ENCODE results near the gene CITED1.

CITED1 gene

DNA sequence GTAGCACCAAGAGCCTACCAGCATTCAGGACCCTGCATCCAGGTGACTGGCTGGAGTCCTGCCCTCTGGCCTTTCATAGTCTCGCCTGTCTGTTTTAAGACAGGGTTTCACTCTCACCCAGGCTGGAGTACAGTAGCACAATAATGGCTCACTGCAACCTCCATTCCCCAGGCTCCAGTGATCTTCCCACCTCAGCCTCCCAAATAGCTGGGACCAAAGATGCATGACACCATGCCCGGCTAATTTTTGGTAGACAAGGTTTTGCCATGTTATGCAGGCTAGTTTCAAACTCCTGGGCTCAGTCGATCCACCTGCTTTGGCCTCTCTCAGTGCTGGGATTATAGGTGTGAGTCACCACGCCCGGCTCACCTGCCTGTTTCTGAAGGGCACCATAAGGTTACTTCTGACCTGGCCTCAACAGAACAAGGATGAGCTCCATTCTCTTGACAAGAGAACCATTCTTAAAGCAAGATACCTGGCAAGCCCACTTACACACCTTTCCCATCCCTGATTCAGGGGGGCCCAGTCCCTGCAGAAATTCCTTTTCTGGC, 35.3 kb downstream of the CITED1 start:
- DNase-seq (ENCODE audit: low read depth in 3 of 3): no peak

DNA sequence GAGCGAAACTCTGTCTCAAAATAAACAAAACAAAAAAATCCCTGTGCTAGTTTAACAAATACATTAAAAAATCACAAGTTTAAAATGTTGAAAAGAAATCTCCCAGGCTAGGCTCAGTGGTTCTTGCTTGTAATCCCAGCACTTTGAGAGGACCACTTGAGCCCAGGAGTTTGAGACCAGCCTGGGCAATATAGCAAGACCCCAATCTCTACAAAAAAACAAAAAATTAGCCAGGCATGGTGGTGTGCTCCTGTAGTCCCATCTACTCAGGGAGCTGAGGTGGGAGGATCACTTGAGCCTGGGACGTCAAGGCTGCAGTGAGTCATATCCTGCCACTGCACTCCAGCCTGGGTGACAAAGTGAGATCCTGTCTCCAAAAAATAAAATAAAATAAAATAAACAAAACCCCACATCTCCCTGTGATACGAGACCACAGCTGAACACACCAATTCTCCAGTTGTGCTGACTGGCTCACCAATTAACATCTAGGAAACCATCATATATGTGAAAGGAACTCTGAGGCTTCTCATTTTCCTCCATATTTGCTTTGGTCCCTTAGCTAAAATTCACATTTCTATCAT, 36.0 kb downstream of the CITED1 start:
- DNase-seq (ENCODE audit: low read depth in 3 of 3): peak in 1 of 3 experiments; percentile 29

DNA sequence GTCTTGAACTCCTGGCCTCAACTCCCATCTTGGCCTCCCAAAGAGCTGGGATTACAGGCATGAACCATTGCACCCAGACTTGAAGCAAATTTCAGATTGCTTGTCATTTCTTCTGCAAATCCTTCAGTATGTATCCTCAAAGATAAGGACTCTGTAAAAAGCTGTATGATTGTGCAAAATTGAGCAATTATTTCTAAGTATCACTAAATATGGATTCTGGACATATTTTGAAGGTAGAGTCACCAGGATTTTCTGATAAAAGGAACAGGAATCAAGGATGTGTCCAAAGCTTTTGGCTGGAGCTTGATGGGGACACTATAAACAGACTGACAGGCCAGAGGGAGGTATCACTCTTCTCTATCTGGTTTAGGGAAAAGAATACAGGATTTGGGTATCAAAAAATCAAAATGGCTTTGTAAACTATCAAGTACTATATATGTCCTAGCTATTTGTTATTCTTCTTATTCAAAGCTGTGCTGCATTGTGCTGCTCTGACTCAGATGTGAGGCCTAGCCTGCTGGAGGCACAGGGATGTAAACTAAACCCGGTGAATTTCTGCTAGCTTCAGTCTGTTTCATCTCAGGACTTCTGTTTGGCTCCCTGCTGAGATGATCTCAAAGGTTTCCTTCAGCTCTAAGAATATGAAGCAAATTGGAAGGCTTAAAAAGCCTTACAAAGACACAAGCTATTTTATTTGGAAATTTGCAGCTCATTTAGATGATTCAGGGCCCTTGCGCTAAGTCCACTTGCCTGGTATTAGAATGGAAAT, 36.9 kb downstream of the CITED1 start:
- no peak for DNase-seq (ENCODE audit: low read depth in 3 of 3)

DNA sequence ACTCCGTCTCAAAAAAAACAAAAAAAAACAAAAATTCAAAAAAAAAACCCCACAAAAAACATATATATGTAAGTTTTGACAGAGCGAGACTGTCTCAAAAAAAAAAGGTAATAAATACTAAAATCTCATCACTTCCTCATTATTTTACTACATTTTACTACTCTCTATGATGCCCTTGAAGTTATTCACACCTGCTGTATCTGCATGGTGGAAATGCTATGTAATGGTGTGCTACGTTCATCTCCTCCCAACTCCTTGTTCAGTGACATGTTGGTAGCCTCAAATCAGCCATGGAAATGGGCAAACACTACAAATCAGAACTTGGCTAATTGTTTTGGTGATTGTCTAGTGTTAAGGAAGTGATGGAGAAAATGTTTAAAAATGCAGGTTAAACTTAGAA, 40.5 kb downstream of the CITED1 start:
- DNase-seq (ENCODE audit: low read depth in 3 of 3): no peak

DNA sequence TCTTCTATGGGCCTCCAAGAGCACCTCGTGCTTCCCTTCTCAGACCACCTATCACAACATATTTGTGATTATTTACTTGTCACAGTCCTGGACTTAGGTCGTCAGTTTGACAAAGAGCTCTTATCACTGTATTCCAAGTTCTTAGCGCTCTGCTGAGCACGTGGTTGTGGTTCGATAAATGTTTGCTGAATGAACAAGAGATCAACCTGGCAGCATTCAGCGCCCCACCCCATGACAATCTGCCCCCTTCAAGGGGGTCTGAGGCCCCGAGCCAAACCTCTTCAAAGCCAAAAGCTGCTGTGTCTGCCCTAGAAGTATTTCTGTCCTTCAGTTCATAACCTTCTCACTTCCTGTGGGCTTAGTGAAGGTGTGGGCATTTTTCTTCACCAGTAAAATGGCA, 43.6 kb downstream of the CITED1 start:
- DNase-seq (ENCODE audit: low read depth in 3 of 3): no peak

DNA sequence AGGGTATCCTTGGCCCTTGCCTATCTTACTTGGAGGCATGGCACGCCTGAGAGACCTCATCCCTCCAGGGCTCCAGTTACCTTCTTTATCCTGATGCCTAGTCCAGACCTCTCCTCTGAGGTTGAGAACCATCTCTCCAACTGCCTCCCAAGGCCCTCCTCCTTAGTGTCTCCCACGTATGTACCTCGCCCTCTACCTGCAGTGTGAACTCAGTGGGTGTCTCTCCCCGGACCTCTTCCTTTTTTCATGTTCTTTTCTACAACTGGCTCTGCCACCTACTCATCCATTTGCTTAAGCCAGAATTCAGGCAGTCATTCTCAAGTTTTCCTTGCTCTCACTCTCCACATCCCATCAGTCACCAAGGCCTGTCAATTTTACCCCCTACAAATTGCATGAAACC, 45.3 kb downstream of the CITED1 start:
- no peak for DNase-seq (ENCODE audit: low read depth in 3 of 3)

DNA sequence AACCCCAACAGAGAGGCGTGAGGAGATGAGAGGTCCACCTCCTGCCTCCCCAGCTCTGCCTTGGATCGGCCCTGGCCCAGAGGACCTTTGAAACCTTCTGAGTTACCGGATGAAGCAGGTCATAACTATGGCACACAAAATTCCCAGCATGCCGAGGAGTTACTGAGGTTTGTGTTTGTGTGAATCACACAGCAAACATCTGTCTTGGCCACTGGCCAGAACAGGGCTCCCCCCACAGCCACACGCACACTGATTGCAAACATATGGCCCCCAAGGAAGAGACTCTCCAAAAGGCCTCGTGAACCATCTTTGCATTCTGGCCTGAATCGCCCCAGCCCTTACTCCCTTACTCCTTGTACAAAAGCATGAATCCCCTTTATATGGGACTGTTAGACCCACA, 47.5 kb downstream of the CITED1 start:
- DNase-seq (ENCODE audit: low read depth in 3 of 3): no peak

DNA sequence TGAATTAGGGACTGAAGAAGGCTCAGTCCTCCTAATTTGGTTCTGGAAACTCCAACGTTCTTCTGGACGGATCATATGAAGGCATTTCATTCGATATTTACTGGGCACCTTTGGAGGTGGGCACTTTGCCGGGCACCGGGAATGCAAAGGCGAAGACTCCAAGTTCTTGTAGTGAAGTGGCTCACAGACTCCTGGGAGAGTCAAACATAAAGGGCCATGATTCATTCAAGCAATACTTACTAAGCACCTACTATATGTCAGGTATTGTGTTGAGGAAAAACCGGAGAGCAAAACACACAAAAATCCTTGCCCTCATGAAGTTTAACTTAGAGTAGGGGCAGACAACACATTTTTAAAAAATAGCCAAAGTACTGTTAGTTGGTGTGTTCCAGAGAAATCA, 49.9 kb downstream of the CITED1 start:
- no peak for DNase-seq (ENCODE audit: low read depth in 3 of 3)

DNA sequence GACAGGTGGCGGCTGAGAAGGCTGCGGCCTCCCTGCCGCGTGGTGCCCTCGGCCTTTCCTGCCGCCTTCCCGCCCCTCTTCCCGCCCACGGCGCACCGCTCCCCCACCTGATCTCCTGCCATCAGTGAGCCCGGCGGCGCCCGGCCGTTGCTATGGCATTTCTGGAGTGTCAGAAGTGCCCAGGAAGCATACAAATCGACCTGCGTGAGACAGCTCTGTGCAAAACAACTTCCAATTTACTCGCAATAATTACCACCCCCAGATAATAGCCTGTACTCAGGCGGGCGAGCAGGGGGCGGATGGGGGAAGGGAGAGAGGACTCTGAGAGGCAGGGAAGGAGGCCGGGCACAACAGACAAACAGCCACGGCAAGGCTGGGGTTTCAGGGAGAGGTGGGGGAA, 50.3 kb downstream of the CITED1 start:
- no peak for DNase-seq (ENCODE audit: low read depth in 3 of 3)

DNA sequence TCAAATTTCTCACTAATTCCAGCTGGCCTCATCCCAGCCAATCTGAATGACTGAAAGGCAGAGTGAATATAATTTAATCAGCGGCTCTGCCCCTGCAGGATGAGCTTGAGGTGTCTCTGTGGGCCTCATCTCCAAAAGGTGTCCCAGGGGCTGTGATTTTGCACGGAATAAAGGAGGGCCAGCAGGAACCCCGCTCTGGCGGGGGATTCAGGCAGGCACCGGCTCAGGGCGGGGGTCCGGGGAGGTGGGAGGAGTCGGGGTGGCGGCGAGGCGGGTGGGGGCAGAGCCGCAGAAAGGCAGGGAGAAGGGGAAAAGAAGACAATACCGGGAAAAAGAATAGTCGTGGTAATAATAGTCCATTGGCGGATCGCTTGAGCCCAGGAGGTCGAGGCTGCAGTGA, 50.9 kb downstream of the CITED1 start:
- no peak for DNase-seq (ENCODE audit: low read depth in 3 of 3)

DNA sequence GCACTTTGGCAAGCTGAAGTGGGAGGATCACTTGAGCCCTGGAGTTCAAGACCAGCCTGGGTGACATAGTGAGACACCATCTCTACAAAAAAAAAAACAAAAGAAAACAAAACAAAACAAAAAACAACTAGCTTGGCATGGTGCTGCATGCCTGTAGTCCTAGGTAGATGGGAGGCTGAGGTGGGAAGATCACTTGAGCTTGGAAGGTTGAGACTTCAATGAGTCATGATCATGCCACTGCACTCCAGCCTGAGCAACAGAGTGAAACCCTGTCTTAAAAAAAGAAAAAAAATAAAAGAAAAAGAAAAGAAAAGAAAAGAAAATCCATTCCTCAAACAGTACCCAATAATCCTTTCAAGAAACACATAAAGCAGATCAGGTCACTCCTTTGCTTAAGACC, 52.0 kb downstream of the CITED1 start:
- DNase-seq (ENCODE audit: low read depth in 3 of 3): no peak

All from stimulated activated CD4-positive, alpha-beta T cell treated with anti-CD3 and anti-CD28 coated beads, TNF-alpha, amount 100 ng/mL, for 24 hours (primary cell).